Endothelial cell of umbilical vein (primary cell): ENCODE data around the gene SLC25A41. TPM values are rescaled to one million over a fixed set of nuclear protein-coding genes. Genes with fewer than 3 reads are reported as not detected.

Source experiments
- BruUV-seq: library from RNA; stranded (reverse); fragments of 400-500 nt; replicated peaks from 2 replicates; lab custom pipeline; 2021; lab: Mats Ljungman, UMichigan
- CTCF ChIA-PET: fragments of 300-600, 350-600 bp; sonication (Branson Sonifier 250); formaldehyde crosslinking; loops from one replicate; lab custom pipeline; 2021; ENCODE audit warnings: antibody characterized with exemption, inconsistent platforms; lab: Charles Lee
- POLR2A ChIA-PET: fragments of 300-600, 350-600 bp; sonication (Branson Sonifier 250); formaldehyde crosslinking; loops from one replicate; lab custom pipeline; 2021; ENCODE audit warnings: antibody characterized with exemption, inconsistent platforms; lab: Charles Lee
- DNase-seq: peaks from one replicate; pipeline ENCODE4 v3.0.0-alpha.2; 2011; ENCODE audit warnings: low read depth, low spot score
- FAIRE-seq: peaks from 2 replicates; lab custom pipeline; 2011; peaks lifted over from hg19 to GRCh38; lab: Jason Lieb, UNC
- H2AFZ ChIP-seq: 2 replicates; pipeline ENCODE4 v1.6.0; 2012; ENCODE audit warnings: low read depth, low read length, control low read depth, inconsistent platforms
- H3K27ac ChIP-seq: 2 replicates; pipeline ENCODE4 v1.5.1; 2011; ENCODE audit warnings: low read depth, mild to moderate bottlenecking, control low read depth, low read length, moderate library complexity; ENCODE audit not compliant: insufficient read depth
- H3K27me3 ChIP-seq, 2 experiments: 2 replicates each; pipeline versions ENCODE4 v1.6.0 to v1.6.1; 2011; ENCODE audit warnings: low read length in 2 of 2, mixed read lengths in 1 of 2; ENCODE audit not compliant: control insufficient read depth in 2 of 2, insufficient read depth in 2 of 2
- H3K36me3 ChIP-seq, 2 experiments: 2 replicates in 1 of 2; 3 replicates in 1 of 2; pipeline ENCODE4 v1.5.1; 2011; ENCODE audit warnings: low read length in 2 of 2, mild to moderate bottlenecking in 1 of 2, moderate library complexity in 1 of 2; ENCODE audit not compliant: control insufficient read depth in 2 of 2, insufficient read depth in 2 of 2; ENCODE audit errors: extremely low read depth in 1 of 2
- H3K4me1 ChIP-seq: 3 replicates; pipeline ENCODE4 v1.5.1; 2011; ENCODE audit warnings: mild to moderate bottlenecking, low read length; ENCODE audit not compliant: control insufficient read depth, insufficient read depth; ENCODE audit errors: extremely low read depth
- H3K4me2 ChIP-seq: 2 replicates; pipeline ENCODE4 v1.6.1; 2011; ENCODE audit warnings: low read length, control low read depth, mixed read lengths; ENCODE audit not compliant: insufficient read depth
- H3K4me3 ChIP-seq, 3 experiments: fragments of 200-600 bp in 1 of 3; sonication (generic), shearing (Covaris generic) in 1 of 3; replicated peaks in 1 of 3; 2 replicates each; pipeline ENCODE4 v1.5.1; 2011 to 2016; ENCODE audit warnings: control low read depth in 3 of 3, low read length in 3 of 3, mild to moderate bottlenecking in 2 of 3, inconsistent platforms in 1 of 3, low read depth in 1 of 3, moderate library complexity in 1 of 3; ENCODE audit not compliant: insufficient read depth in 1 of 3
- H3K79me2 ChIP-seq: 2 replicates; pipeline ENCODE4 v1.6.0; 2012; ENCODE audit warnings: low read length, inconsistent platforms; ENCODE audit not compliant: control insufficient read depth, insufficient read depth
- H3K9ac ChIP-seq: replicated peaks from 2 replicates; pipeline ENCODE3; 2011; ENCODE audit warnings: low read length, control low read depth; ENCODE audit not compliant: insufficient read depth; ENCODE audit errors: extremely low read depth
- H3K9me1 ChIP-seq: replicated peaks from 3 replicates; pipeline ENCODE4 v1.6.0; 2011; ENCODE audit warnings: mild to moderate bottlenecking, low read length; ENCODE audit not compliant: control insufficient read depth, insufficient read depth; ENCODE audit errors: extremely low read depth
- H3K9me3 ChIP-seq: replicated peaks from 2 replicates; pipeline ENCODE4 v1.5.1; 2012; ENCODE audit warnings: low read length, inconsistent platforms; ENCODE audit not compliant: control insufficient read depth, insufficient read depth
- H4K20me1 ChIP-seq: replicated peaks from 2 replicates; pipeline ENCODE3; 2011; ENCODE audit warnings: mild to moderate bottlenecking, low read length; ENCODE audit not compliant: control insufficient read depth, insufficient read depth; ENCODE audit errors: extremely low read depth
- CTCF ChIP-seq, 2 donors: IDR thresholded peaks; 1 replicate in 1 of 2; 2 replicates in 1 of 2; pipeline ENCODE4 v1.5.1; 2011; ENCODE audit warnings: low read length in 2 of 2, mild to moderate bottlenecking in 2 of 2, moderate library complexity in 2 of 2, control low read depth in 1 of 2, inconsistent platforms in 1 of 2, low read depth in 1 of 2; ENCODE audit not compliant: insufficient read depth in 1 of 2; ENCODE audit errors: extremely low read depth in 1 of 2
- EZH2 ChIP-seq: IDR thresholded peaks from 2 replicates; pipeline ENCODE4 v1.6.1; 2012; ENCODE audit warnings: borderline replicate concordance, low read depth, mild to moderate bottlenecking, moderate library complexity, low read length, inconsistent platforms; ENCODE audit not compliant: severe bottlenecking
- FOS ChIP-seq: IDR thresholded peaks from 2 replicates; pipeline ENCODE4 v1.6.1; 2011; ENCODE audit warnings: mild to moderate bottlenecking, low read length, moderate library complexity, borderline replicate concordance; ENCODE audit not compliant: insufficient read depth
- GATA2 ChIP-seq: IDR thresholded peaks from 2 replicates; pipeline ENCODE4 v1.7.0; 2011; ENCODE audit warnings: low read depth, mild to moderate bottlenecking, moderate library complexity, mixed read lengths, low read length; ENCODE audit not compliant: insufficient read length, insufficient read depth
- JUN ChIP-seq: IDR thresholded peaks from 2 replicates; pipeline ENCODE4 v1.6.1; 2011; ENCODE audit warnings: borderline replicate concordance, low read depth; ENCODE audit not compliant: insufficient read length, insufficient read depth
- MAX ChIP-seq: IDR thresholded peaks from 2 replicates; pipeline ENCODE4 v1.6.1; 2011; ENCODE audit not compliant: insufficient read depth, insufficient read length
- MYC ChIP-seq: IDR thresholded peaks from one replicate; pipeline ENCODE4 v1.6.1; 2011; ENCODE audit warnings: mild to moderate bottlenecking, low read depth, low read length
- POLR2A ChIP-seq: IDR thresholded peaks from 2 replicates; pipeline ENCODE4 v1.6.1; 2012; ENCODE audit warnings: low read depth, mild to moderate bottlenecking, control low read depth, low read length
- POLR2AphosphoS5 ChIP-seq: IDR thresholded peaks from 2 replicates; pipeline ENCODE4 v1.6.1; 2012; ENCODE audit warnings: low read depth, mild to moderate bottlenecking, control low read depth, low read length, moderate library complexity; ENCODE audit not compliant: insufficient read depth
- dilution Hi-C: fragments of 300-500 bp; cut with MboI; formaldehyde crosslinking; loops from one replicate; pipeline ENCODE4 v1.15.0; 2019; ENCODE audit warnings: low sequenced_read_pairs; ENCODE audit not compliant: extremely low pct_ligation_motif_present
- intact Hi-C: fragments of 100-400 bp; cut with micrococcal nuclease; formaldehyde crosslinking; loops from one replicate; pipeline ENCODE4 v1.10.0; 2022
- polyA plus RNA-seq, 4 experiments: library from polyadenylated mRNA; depleted of rRNA in 3 of 4; stranded (reverse) in 3 of 4; unstranded in 1 of 4; fragments of >200 nt; gene quantifications; 2 replicates each; pipeline versions ENCODE4 v1.2.1 to v1.2.3, GENCODE V29; 2011 to 2012; ENCODE audit warnings: missing spikeins in 1 of 4
- total RNA-seq: library from RNA; stranded (reverse); gene quantifications from 2 replicates; pipeline ENCODE4 v1.2.3, GENCODE V29; 2021

The SLC25A41 gene
- total and polyA plus RNA-seq, 2 donors (not counting 3 experiments of a cell fraction or from before 2014, with no cell fraction given): 0.21 TPM; not detected in 1

- Histone ChIP-seq H3K27ac (no peak overlapping the region), H3K4me3 (no peak overlapping the region), H3K9ac (no peak overlapping the region), H2AFZ (no peak overlapping the region), H4K20me1 (no peaks in the 10 kb centered on the region), H3K27me3 (no peaks in the 10 kb centered on the region), H3K4me2 (no peak overlapping the region), H3K9me3 (no peaks in the 10 kb centered on the region), H3K79me2 (no peaks in the 10 kb centered on the region), H3K36me3 (peaks cover 2 to 6% of the 10 kb centered on the region in 2 experiments), H3K4me1 (peaks cover 5% of the 10 kb centered on the region), H3K9me1 (no peaks in the 10 kb centered on the region)
- BruUV-seq: no TSS peak
- dilution Hi-C loops (no loop called here), intact Hi-C loops (no loop called here)
- FAIRE-seq (no peak), DNase-seq (no peak)
- TF ChIP-seq MYC: no peak
- no peak for TF ChIP-seq GATA2
- ChIA-PET CTCF (interaction anchor here (0.5 kb wide), 1 partner anchor 197 kb away, joined by 3 read pairs; no protein-coding TSS in a partner anchor), POLR2A (no interaction called here)
These were observed 20.5 kb upstream of the SLC25A41 start for GRCh38 chr19:6453951-6454565.

GRCh38 chr19:6452899-6453298 is 19.3 kb upstream of the SLC25A41 start:
- no peak overlapping the region for H3K4me2 ChIP-seq
- intact Hi-C loops (no loop called here), dilution Hi-C loops (no loop called here)
- H3K9me1 ChIP-seq: no peaks in the 10 kb centered on the region
- H3K4me1 ChIP-seq: no peaks in the 10 kb centered on the region
- FAIRE-seq (no peak), DNase-seq (no peak)
- no peak overlapping the region for H2AFZ ChIP-seq
- H3K9ac ChIP-seq: no peak overlapping the region
- peaks cover 2 to 6% of the 10 kb centered on the region in 2 experiments for H3K36me3 ChIP-seq
- CTCF ChIA-PET: interaction anchor here (1.3 kb wide), 1 partner anchor 27 kb away, joined by 3 read pairs; no protein-coding TSS in a partner anchor
- H3K4me3 ChIP-seq: no peak overlapping the region
- H3K79me2 ChIP-seq: no peaks in the 10 kb centered on the region
- BruUV-seq: no TSS peak
- no peaks in the 10 kb centered on the region for H4K20me1 ChIP-seq
- no peaks in the 10 kb centered on the region for H3K9me3 ChIP-seq
- POLR2A ChIA-PET: no interaction called here
- H3K27ac ChIP-seq: no peak overlapping the region
- TF ChIP-seq EZH2: no peak
- TF ChIP-seq FOS: no peak
- TF ChIP-seq POLR2AphosphoS5: no peak
- no peak for TF ChIP-seq MAX
- no peak for TF ChIP-seq GATA2
- no peak for TF ChIP-seq POLR2A
- no peak for TF ChIP-seq CTCF (IDR thresholded peaks at IDR 0.05; ENCODE audit: extremely low read depth in 1 of 2, insufficient read depth in 1 of 2, low read depth in 1 of 2, low read length in 2 of 2)
- TF ChIP-seq JUN: no peak
- TF ChIP-seq MYC: no peak
- no peaks in the 10 kb centered on the region for H3K27me3 ChIP-seq
